NB4 (cell line): ENCODE measurements around the gene CDK17.
"Not testable (repeated sequence)": the region's sequence is repeated elsewhere in the genome, so short reads cannot be mapped to it uniquely, and the experiment has no call there.

ENCODE experiments used
- DNase-seq: peaks from one replicate; pipeline ENCODE4 v3.0.0; 2010; ENCODE audit warnings: low read depth
- H3K4me3 ChIP-seq: one replicate; pipeline ENCODE4 v1.5.1; 2011; ENCODE audit warnings: mild to moderate bottlenecking, low read depth, low read length, moderate library complexity
- MYC ChIP-seq: IDR thresholded peaks from 2 replicates; pipeline ENCODE4 v1.6.1; 2011; ENCODE audit warnings: low read depth, low read length
- POLR2A ChIP-seq: IDR thresholded peaks from 2 replicates; pipeline ENCODE4 v1.6.1; 2011; ENCODE audit warnings: mild to moderate bottlenecking; ENCODE audit not compliant: insufficient read length; ENCODE audit errors: extremely low read depth
- TF ChIP-seq, protein P1 (sequence below): IDR thresholded peaks from one replicate; pipeline ENCODE4 v1.5.1; 2012; ENCODE audit warnings: low read depth, low read length
- TF ChIP-seq, protein P2 (sequence below): IDR thresholded peaks from 2 replicates; pipeline ENCODE4 v1.6.1; 2011; ENCODE audit warnings: low read depth, low read length

Gene CDK17

DNA sequence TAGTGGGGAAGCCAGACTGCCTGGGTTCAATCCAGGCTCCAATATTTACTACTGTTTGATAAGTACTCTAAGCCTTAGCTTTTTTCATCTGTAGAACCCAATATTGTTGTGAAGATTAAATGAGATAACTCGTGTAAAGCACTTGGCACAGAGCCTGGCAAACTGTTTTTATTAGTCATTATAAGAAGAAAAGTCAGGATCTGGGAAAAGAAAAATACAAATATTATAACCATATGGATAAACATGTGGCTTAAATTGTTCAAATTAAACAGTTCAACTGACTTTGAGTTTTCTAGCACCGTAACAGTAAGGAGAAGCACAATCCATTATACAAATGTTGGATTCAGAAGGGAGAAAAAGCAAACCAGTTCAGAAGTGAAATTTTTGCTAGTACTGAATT, 22.0 kb upstream of the CDK17 start:
- DNase-seq, result no peak
- no peak overlapping the region for H3K4me3 ChIP-seq
- TF ChIP-seq, protein P1, sequence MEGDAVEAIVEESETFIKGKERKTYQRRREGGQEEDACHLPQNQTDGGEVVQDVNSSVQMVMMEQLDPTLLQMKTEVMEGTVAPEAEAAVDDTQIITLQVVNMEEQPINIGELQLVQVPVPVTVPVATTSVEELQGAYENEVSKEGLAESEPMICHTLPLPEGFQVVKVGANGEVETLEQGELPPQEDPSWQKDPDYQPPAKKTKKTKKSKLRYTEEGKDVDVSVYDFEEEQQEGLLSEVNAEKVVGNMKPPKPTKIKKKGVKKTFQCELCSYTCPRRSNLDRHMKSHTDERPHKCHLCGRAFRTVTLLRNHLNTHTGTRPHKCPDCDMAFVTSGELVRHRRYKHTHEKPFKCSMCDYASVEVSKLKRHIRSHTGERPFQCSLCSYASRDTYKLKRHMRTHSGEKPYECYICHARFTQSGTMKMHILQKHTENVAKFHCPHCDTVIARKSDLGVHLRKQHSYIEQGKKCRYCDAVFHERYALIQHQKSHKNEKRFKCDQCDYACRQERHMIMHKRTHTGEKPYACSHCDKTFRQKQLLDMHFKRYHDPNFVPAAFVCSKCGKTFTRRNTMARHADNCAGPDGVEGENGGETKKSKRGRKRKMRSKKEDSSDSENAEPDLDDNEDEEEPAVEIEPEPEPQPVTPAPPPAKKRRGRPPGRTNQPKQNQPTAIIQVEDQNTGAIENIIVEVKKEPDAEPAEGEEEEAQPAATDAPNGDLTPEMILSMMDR, result no peak
- TF ChIP-seq, protein P2, sequence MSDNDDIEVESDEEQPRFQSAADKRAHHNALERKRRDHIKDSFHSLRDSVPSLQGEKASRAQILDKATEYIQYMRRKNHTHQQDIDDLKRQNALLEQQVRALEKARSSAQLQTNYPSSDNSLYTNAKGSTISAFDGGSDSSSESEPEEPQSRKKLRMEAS, result no peak
- TF ChIP-seq POLR2A (no peak), MYC (no peak)

DNA sequence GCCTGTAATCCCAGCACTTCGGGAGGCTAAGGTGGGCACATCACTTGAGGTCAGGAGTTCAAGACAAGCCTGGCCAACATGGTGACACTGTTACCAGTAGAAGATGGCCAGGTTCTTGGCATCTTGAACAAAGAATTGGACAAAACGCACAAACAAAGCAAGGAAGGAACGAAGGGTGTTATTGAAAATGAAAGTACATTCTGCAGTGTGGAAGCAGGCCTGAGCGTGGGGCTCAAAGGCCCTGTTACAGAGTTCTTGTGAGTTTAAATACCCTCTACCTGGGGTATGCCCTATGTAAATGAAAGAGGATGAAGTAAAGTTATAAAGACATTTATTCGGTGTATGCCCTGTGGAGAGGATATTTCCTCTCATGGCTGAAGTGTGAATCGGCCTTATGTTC, 20.8 kb upstream of the CDK17 start:
- H3K4me3 ChIP-seq, result no peak overlapping the region
- DNase-seq, result no peak
- TF ChIP-seq, protein P1, result no peak

DNA sequence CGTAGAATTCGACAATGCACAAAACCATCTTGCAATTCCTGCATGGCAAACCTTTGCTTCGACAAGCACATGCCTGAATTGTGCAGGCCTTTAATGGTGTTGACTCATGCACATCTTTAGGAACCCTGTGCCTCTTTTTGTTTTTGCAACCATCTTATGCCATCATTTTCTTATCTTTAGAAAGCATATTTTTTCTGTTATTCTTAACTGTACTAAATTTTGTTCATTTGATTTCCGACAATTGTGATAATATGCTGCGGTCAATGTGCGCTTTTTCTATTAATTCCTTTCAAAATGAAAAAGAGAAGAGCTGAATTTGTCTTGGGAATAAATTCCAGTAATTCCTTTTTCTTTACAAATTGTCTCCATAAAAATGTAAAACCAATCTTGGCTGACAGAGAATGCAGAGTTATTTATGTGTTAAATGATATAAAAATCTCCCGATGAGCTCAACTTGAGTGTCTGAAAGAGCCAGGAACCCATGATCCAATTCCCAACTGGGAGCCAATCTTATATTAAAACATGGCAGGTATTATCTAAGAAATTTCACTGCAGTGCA, 20.1 kb upstream of the CDK17 start:
- DNase-seq, result no peak
- TF ChIP-seq POLR2A (no peak), MYC (no peak)
- TF ChIP-seq, protein P1, result no peak
- TF ChIP-seq, protein P2, result no peak
- H3K4me3 ChIP-seq, result no peak overlapping the region

DNA sequence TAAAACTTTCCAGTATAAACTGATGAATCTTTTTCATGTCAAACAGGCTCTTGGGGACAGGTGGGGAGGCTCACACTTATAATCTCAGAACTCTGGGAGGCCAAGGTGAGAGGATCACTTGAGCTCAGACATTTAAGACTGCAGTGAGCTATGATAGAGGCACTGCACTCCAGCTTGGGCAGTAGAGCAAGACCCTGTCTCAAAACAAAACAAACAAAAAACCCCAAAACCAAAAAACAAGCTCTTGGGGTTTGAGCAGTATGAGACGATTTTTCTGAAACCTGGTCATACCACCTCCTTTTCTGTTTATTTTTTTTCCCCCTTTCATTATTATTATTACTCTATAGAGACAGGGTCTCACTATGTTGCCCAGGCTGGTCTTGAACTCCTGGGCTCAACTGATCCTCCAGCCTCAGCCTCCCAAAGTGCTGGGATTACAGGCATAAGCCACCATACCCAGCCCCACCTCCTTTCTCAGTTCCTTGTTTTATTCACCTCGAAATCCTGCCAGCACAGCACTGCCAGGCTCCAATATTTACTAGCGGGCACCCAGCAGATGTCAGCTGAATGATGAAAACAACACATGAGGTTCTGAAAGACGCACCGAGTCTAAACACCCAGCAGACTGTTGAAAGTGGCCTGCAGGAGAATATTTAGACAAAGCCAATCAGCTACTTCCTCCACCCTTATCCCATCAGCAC, 19.5 kb upstream of the CDK17 start:
- no peak for TF ChIP-seq POLR2A
- TF ChIP-seq MYC, result no peak
- TF ChIP-seq, protein P2, result no peak
- TF ChIP-seq, protein P1, result no peak
- no peak for DNase-seq
- no peak overlapping the region for H3K4me3 ChIP-seq

DNA sequence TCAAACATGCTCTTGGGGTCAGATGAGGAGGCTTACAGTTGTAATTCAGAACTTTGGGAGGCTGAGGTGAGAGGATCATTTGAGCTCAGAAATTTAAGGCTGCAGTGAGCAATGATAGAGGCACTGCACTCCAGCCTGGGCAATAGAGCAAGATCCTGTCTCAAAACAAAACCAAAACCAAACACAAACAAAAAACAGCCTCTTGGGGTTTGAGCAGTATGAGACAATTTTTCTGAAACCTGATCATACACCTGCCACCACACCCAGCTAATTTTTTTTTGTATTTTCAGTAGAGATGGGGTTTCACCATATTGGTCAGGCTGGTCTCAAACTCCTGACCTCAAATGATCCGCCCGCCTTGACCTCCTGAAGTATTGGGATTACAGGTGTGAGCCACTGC, 17.4 kb upstream of the CDK17 start:
- H3K4me3 ChIP-seq, DNase-seq: not testable (repeated sequence)

DNA sequence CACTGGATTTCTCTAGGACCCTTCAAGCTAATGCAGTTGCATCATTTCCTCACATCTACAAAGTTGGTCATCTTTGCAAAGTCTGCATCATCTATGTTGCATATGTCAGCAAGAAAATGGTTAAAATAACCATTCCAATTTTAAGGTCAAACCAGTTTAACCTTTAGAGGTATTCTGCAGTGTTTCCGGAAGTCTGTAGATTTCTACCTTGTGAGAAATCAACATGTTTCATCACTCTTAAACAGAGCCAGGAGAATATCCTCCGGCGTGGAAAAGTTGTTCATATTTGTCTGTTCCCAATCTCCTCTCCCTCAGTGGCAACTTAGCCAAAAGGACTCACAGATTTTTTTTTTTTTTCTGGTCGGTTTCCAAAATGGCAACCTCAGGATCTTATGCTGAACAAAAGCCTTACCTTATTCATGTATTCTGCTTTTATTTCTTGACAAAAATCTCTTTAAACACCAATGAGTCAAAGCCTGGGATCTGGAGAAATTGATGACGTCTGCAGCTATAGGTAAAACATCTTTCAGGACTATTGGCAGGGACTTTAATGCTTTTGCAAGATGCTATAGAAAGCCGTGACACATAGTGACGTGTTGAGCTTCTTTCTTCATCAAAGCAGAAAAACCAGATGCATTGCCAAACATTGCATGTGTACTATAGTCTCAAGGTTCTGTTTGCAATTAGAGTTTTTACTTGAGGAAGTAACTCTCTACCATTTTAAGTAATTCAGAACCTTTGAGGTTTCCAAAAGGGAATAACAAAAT, 16.0 kb upstream of the CDK17 start:
- TF ChIP-seq, protein P1, result no peak
- TF ChIP-seq MYC, result no peak
- no peak for TF ChIP-seq POLR2A
- TF ChIP-seq, protein P2, result no peak
- DNase-seq, result peak; percentile 25
- H3K4me3 ChIP-seq, result no peak overlapping the region
